ENCODE data around the gene EIF1.

DNA sequence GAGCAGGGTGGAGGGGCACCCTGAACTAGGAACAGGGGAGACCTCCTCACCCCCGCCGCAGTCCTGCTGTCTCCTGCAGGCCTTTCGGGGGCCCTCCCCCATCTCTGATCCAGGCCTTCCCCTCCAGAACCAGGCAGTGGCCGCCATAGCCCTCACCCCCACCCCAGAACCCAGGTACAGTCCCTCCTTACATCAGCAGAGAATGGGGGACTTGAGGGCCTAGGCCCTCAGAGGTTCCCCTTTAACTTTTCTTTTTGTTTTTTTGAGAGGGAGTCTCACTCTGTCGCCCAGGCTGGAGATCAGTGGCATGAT lies 50.1 kb downstream of the EIF1 start:
- TF ChIP-seq CTCF (IDR thresholded peaks at IDR 0.05; ENCODE audit: control extremely low read depth in 1 of 3, insufficient read depth in 1 of 3, low read depth in 1 of 3, low read length in 3 of 3) (no peak), RFX5 (IDR thresholded peaks at IDR 0.05; ENCODE audit: borderline replicate concordance, low read depth, low read length) (no peak), BACH1 (IDR thresholded peaks at IDR 0.05; ENCODE audit: low read length) (no peak), POLR2A (IDR thresholded peaks at IDR 0.05; ENCODE audit: control extremely low read depth in 1 of 2, low read depth in 2 of 2, low read length in 2 of 2) (no peak)
